OCI-M1 (cell line): ENCODE measurements around the gene CLIC3.

ENCODE experiments used
- DNase-seq: peaks from one replicate; lab custom pipeline; 2025; lab: John Stamatoyannopoulos, UW

CLIC3 gene

GRCh38 chr9:136964171-136964689, 32.1 kb downstream of the CLIC3 start:
- DNase-seq: no peak

GRCh38 chr9:136963751-136964150, 32.6 kb downstream of the CLIC3 start:
- no peak for DNase-seq

- no peak for DNase-seq
Measured at GRCh38 chr9:136963341-136963740, 33.0 kb downstream of the CLIC3 start.

GRCh38 chr9:136962701-136963248, 33.6 kb downstream of the CLIC3 start:
- no peak for DNase-seq

GRCh38 chr9:136962163-136962562, 34.2 kb downstream of the CLIC3 start:
- no peak for DNase-seq

GRCh38 chr9:136961279-136962065, 34.9 kb downstream of the CLIC3 start:
- no peak for DNase-seq

- no peak for DNase-seq
Measured at GRCh38 chr9:136960938-136961275, 35.5 kb downstream of the CLIC3 start.

GRCh38 chr9:136960212-136960937, 36.0 kb downstream of the CLIC3 start:
- no peak for DNase-seq

GRCh38 chr9:136958898-136959850, 37.2 kb downstream of the CLIC3 start:
- DNase-seq: no peak

GRCh38 chr9:136958473-136958872, 37.9 kb downstream of the CLIC3 start:
- DNase-seq: no peak

GRCh38 chr9:136957901-136958300, 38.5 kb downstream of the CLIC3 start:
- no peak for DNase-seq

GRCh38 chr9:136957461-136957860, 38.9 kb downstream of the CLIC3 start:
- no peak for DNase-seq

- no peak for DNase-seq
Measured at GRCh38 chr9:136956604-136957003, 39.8 kb downstream of the CLIC3 start.

- no peak for DNase-seq
Measured at GRCh38 chr9:136955943-136956335, 40.4 kb downstream of the CLIC3 start.

GRCh38 chr9:136955202-136955942, 41.0 kb downstream of the CLIC3 start:
- no peak for DNase-seq

GRCh38 chr9:136954270-136955083, 41.9 kb downstream of the CLIC3 start:
- DNase-seq: no peak

GRCh38 chr9:136953771-136954269, 42.5 kb downstream of the CLIC3 start:
- DNase-seq: no peak

GRCh38 chr9:136952876-136953770, 43.2 kb downstream of the CLIC3 start:
- no peak for DNase-seq

GRCh38 chr9:136952321-136952850, 44.0 kb downstream of the CLIC3 start:
- DNase-seq: no peak
